HepG2 (cell line): ENCODE data around the gene PRDM11.

Source experiments
- ARNT ChIP-seq: fragments of 450-650 bp; IDR thresholded peaks from 2 replicates; pipeline ENCODE4 v1.6.1; 2017
- ATF2 ChIP-seq: sonication (generic); formaldehyde crosslinking; IDR thresholded peaks from 2 replicates; pipeline ENCODE4 v1.4.0; 2020; ENCODE audit warnings: missing genetic modification reagents
- ELF4 ChIP-seq: sonication (generic); formaldehyde crosslinking; IDR thresholded peaks from 2 replicates; pipeline ENCODE4 v1.5.0; 2020; ENCODE audit warnings: missing genetic modification reagents, mild to moderate bottlenecking, moderate library complexity, borderline replicate concordance
- HNF4G ChIP-seq, 2 experiments: sonication (generic) in 1 of 2; formaldehyde crosslinking in 1 of 2; IDR thresholded peaks; 2 replicates each; pipeline versions ENCODE4 v1.4.0 to v1.6.1; 2011 to 2020; ENCODE audit warnings: borderline replicate concordance in 2 of 2, low read depth in 2 of 2, mild to moderate bottlenecking in 2 of 2, low read length in 1 of 2, missing genetic modification reagents in 1 of 2, moderate library complexity in 1 of 2
- KAT7 ChIP-seq: IDR thresholded peaks from 2 replicates; pipeline ENCODE4 v1.6.1; 2018; ENCODE audit warnings: borderline replicate concordance, missing compliant biosample characterization
- TARDBP ChIP-seq: sonication (generic); formaldehyde crosslinking; IDR thresholded peaks from 2 replicates; pipeline ENCODE4 v1.8.0; 2022; ENCODE audit warnings: mild to moderate bottlenecking, missing genetic modification reagents
- ZSCAN25 ChIP-seq: sonication (generic); formaldehyde crosslinking; IDR thresholded peaks from 2 replicates; pipeline ENCODE4 v1.8.0; 2022; ENCODE audit warnings: mild to moderate bottlenecking, missing genetic modification reagents
- TF ChIP-seq, protein P1 (sequence below): sonication (generic); formaldehyde crosslinking; IDR thresholded peaks from 2 replicates; pipeline ENCODE4 v1.5.0; 2020; ENCODE audit warnings: mild to moderate bottlenecking, missing genetic modification reagents, moderate library complexity

- no peak for TF ChIP-seq TARDBP (CRISPR knock-in tag)
- TF ChIP-seq ARNT: no peak
- TF ChIP-seq HNF4G (IDR thresholded peaks at IDR 0.05; ENCODE audit: borderline replicate concordance, low read depth, low read length): no peak
- no peak for TF ChIP-seq HNF4G (CRISPR knock-in tag; IDR thresholded peaks at IDR 0.05; ENCODE audit: borderline replicate concordance, low read depth)
- TF ChIP-seq ATF2 (CRISPR knock-in tag): no peak
- TF ChIP-seq ZSCAN25 (CRISPR knock-in tag): no peak
- TF ChIP-seq ELF4 (CRISPR knock-in tag): no peak
- no peak for TF ChIP-seq KAT7
- TF ChIP-seq, protein P1, sequence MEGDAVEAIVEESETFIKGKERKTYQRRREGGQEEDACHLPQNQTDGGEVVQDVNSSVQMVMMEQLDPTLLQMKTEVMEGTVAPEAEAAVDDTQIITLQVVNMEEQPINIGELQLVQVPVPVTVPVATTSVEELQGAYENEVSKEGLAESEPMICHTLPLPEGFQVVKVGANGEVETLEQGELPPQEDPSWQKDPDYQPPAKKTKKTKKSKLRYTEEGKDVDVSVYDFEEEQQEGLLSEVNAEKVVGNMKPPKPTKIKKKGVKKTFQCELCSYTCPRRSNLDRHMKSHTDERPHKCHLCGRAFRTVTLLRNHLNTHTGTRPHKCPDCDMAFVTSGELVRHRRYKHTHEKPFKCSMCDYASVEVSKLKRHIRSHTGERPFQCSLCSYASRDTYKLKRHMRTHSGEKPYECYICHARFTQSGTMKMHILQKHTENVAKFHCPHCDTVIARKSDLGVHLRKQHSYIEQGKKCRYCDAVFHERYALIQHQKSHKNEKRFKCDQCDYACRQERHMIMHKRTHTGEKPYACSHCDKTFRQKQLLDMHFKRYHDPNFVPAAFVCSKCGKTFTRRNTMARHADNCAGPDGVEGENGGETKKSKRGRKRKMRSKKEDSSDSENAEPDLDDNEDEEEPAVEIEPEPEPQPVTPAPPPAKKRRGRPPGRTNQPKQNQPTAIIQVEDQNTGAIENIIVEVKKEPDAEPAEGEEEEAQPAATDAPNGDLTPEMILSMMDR (CRISPR knock-in tag): no peak
Observed at GRCh38 chr11:45187375-45187774, 40.9 kb downstream of the PRDM11 start.
